Esophagus squamous epithelium (tissue), 4 donors: ENCODE measurements around the gene ZG16.

Source experiments
- POLR2A ChIP-seq, 4 donors: fragments of 450-650 bp; IDR thresholded peaks; one replicate each; pipeline ENCODE4 v1.6.1; 2017; ENCODE audit warnings: antibody characterized with exemption in 4 of 4, mild to moderate bottlenecking in 4 of 4, moderate library complexity in 3 of 4
- TF ChIP-seq, protein P1 (sequence below), 6 experiments: fragments of 450-650 bp in 4 of 6; fragments of 200-600 bp in 2 of 6; sonication (generic) in 2 of 6; IDR thresholded peaks; one replicate each; pipeline ENCODE4 v1.5.1; 2016 to 2019; ENCODE audit warnings: antibody characterized with exemption in 6 of 6, mild to moderate bottlenecking in 4 of 6, moderate library complexity in 4 of 6

DNA sequence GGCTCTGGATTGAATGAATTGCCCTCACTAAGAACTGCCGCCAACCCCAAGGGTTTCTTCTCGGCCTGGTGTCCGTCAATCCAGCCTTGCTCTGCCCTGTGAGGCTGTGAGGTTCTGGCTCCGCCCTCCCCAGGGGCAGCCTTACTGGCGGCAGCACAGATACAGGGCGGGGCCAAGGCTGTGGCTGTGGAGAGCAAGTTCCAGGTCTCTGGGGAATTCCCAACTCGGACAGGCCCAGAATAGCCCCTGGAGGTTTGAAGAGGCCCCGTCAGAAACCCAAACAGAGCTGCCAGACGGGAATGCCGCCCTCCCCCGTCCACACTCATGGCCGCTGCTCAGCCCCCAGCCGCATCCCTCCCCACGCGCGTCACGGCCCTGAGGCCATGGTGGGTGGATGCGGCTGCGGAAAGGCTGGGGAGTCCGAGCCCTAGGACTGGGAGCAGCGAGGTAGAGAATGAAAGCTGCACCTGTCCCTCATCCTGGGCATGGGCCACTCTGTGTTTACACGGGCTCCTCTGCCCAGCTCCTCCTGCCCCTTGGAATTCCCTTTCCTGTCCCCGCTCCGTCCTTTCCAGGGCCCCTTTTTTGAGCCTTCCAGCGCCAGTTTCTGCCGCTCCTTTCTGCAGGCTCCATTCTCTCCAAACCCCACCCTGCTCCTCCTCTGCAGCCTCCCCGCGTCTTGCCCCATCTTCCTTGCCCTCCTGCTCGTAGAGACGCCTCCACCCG is 33.3 kb downstream of the ZG16 start:
- TF ChIP-seq, protein P1, sequence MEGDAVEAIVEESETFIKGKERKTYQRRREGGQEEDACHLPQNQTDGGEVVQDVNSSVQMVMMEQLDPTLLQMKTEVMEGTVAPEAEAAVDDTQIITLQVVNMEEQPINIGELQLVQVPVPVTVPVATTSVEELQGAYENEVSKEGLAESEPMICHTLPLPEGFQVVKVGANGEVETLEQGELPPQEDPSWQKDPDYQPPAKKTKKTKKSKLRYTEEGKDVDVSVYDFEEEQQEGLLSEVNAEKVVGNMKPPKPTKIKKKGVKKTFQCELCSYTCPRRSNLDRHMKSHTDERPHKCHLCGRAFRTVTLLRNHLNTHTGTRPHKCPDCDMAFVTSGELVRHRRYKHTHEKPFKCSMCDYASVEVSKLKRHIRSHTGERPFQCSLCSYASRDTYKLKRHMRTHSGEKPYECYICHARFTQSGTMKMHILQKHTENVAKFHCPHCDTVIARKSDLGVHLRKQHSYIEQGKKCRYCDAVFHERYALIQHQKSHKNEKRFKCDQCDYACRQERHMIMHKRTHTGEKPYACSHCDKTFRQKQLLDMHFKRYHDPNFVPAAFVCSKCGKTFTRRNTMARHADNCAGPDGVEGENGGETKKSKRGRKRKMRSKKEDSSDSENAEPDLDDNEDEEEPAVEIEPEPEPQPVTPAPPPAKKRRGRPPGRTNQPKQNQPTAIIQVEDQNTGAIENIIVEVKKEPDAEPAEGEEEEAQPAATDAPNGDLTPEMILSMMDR (IDR thresholded peaks at IDR 0.05): no peak
- TF ChIP-seq POLR2A (IDR thresholded peaks at IDR 0.05): peak in 2 of 4 donors; percentile 27 to 28
